ENCODE measurements around the gene PELO. TPM values are rescaled to one million over a fixed set of nuclear protein-coding genes. Genes with fewer than 3 reads are reported as not detected.

Gene PELO
- total and polyA plus RNA-seq, 2 donors (not counting 3 experiments of a cell fraction or from before 2014, with no cell fraction given) = 8.6 to 13.2 TPM

GRCh38 chr5:52824827-52825226 is 37.1 kb downstream of the PELO start:
- Histone ChIP-seq H3K9me3 (replicated peaks; ENCODE audit: control insufficient read depth, insufficient read depth, low read length) (peaks cover 2% of the 10 kb centered on the region), H4K20me1 (replicated peaks; ENCODE audit: control insufficient read depth, extremely low read depth, insufficient read depth, low read length) (no peaks in the 10 kb centered on the region), H3K27me3 (ENCODE audit: control insufficient read depth in 2 of 2, insufficient read depth in 2 of 2, low read length in 2 of 2) (no peaks in the 10 kb centered on the region), H3K4me1 (ENCODE audit: control insufficient read depth, extremely low read depth, insufficient read depth, low read length) (no peaks in the 10 kb centered on the region), H3K79me2 (ENCODE audit: control insufficient read depth, insufficient read depth, low read length) (no peaks in the 10 kb centered on the region), H3K27ac (ENCODE audit: insufficient read depth, low read depth, low read length) (no peak overlapping the region), H3K9ac (replicated peaks; ENCODE audit: extremely low read depth, insufficient read depth, low read length) (no peak overlapping the region), H3K4me3 (replicated peaks in 1 of 3; ENCODE audit: insufficient read depth in 1 of 3, low read depth in 1 of 3, low read length in 3 of 3) (no peak overlapping the region), H3K9me1 (replicated peaks; ENCODE audit: control insufficient read depth, extremely low read depth, insufficient read depth, low read length) (no peaks in the 10 kb centered on the region), H2AFZ (ENCODE audit: low read depth, low read length) (no peak overlapping the region), H3K4me2 (ENCODE audit: insufficient read depth, low read length) (no peak overlapping the region), H3K36me3 (ENCODE audit: control insufficient read depth in 2 of 2, extremely low read depth in 1 of 2, insufficient read depth in 2 of 2, low read length in 2 of 2) (no peaks in the 10 kb centered on the region)
- dilution Hi-C loops (cut with MboI; ENCODE audit: extremely low pct_ligation_motif_present, low sequenced_read_pairs) (no loop called here), intact Hi-C loops (cut with micrococcal nuclease) (no loop called here)
- POLR2A ChIA-PET = interaction anchor here (0.6 kb wide), 1 partner anchor 249 kb away, joined by 9 read pairs; no protein-coding TSS in a partner anchor
- FAIRE-seq (no peak), DNase-seq (ENCODE audit: low read depth, low spot score) (no peak)
- BruUV-seq (replicated peaks) = no TSS peak
- TF ChIP-seq MYC (IDR thresholded peaks at IDR 0.05; ENCODE audit: low read depth, low read length) = no peak
- TF ChIP-seq CTCF (IDR thresholded peaks at IDR 0.05; ENCODE audit: extremely low read depth in 1 of 2, insufficient read depth in 1 of 2, low read depth in 1 of 2, low read length in 2 of 2) = no peak
- TF ChIP-seq POLR2A (IDR thresholded peaks at IDR 0.05; ENCODE audit: low read depth, low read length) = no peak
- no peak for TF ChIP-seq FOS (IDR thresholded peaks at IDR 0.05; ENCODE audit: borderline replicate concordance, insufficient read depth, low read length)
- no peak for TF ChIP-seq POLR2AphosphoS5 (IDR thresholded peaks at IDR 0.05; ENCODE audit: insufficient read depth, low read depth, low read length)
- no peak for TF ChIP-seq GATA2 (IDR thresholded peaks at IDR 0.05; ENCODE audit: insufficient read depth, insufficient read length, low read depth, low read length)
- no peak for TF ChIP-seq EZH2 (IDR thresholded peaks at IDR 0.05; ENCODE audit: borderline replicate concordance, low read depth, low read length, severe bottlenecking)
- CTCF ChIA-PET = interaction anchor here (1.0 to 1.1 kb wide), 2 partner anchors 13 to 91 kb away, joined by 4 read pairs; no protein-coding TSS in a partner anchor

All from endothelial cell of umbilical vein (primary cell).